ENCODE measurements around the gene LIMS1.
A peak's percentile ranks its signal among the peaks of the same experiment; 100 is the strongest.
"Not testable (repeated sequence)": the region's sequence is repeated elsewhere in the genome, so short reads cannot be mapped to it uniquely, and the experiment has no call there.

Gene LIMS1

DNA sequence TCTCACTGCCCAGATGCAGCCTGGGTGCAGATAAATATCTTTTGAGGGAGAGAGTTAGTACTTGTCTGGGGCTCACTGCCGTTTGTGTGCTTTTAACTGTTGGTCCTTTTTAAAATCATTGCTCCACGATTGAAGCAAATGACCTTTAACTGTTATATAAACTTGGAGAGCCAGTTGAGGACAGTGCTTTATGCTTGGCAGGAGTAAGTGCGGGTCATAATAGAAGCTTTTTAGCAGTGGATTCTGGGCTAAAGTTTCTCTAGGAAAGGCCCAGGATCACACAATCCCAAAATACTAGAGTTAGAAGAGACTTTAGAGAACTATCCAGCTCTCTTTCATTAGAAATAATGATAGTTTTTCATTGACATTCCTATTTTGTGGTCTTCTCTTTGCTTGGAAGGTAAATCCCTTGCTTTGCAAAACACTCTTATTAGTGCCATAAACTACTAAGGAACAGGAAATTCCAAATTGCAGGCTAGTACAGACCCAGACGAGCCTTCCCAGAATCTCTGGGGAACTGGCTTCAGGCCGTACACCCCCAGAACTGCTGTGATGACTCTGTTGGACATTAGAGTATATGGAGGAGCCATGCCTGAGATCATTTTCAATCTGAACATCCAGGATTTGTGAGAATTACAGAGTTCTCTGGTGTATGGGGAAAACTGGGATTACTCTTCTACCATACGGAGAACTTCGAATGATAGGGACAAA lies 19.1 kb downstream of the LIMS1 start:
- DNase-seq, result no peak

DNA sequence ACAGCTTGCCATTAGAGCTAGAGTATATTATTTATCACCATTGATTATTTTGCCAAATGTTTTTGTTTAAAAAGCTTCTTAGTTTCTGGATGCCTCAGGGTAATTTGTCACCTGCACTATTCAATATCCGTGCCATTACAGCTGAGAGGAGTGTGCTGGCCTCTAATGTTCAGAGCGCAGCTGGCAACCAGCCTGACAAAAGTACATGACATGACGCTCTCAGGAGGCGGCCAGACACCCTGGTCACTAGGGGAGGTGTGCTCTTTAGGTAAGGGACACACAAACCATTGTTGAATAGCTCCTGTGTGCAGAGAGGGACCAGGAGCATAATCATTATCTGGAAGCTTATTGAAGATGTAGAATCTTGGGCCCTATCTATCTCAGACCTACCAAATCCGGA lies 20.3 kb downstream of the LIMS1 start:
- no peak for DNase-seq

DNA sequence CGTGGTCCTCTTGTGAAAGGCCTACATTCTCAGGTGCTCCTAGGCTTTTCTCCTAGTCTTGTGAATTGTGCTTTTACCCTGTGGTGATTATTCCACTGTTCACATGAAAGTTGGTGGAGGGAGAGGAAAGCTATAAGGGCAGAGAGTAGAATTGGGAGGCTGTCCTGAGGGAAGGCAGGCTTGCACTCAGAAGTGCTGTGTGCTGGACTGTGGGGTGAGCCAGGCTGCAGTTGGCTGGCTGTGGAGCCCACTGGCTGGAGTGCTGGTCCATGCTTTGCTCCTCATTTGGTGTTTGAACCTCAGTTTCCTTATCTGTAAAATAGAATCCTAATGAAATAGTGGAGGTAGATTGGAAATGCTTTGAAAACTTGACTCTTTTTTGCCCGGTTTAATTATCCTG lies 21.3 kb downstream of the LIMS1 start:
- no peak for DNase-seq

DNA sequence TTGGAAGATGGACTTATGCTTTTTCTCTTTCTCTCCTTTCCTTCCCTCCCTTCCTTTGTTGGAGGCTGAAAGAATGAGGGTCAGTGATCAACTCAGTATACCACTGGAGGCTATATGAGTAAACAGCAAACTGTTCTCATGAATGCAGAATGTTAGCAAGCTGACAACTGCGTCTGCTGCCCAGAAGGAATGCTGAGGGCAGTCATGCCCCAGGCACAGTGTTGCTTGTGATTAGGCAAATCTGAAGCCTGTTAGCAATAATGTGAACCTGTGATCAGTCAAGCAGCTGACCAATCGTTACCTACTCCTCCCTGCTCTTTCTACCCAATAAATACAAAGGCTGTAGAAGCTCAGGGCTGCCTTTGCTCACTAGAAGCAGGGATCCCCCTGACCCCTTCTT lies 22.3 kb downstream of the LIMS1 start:
- DNase-seq, result not testable (repeated sequence)

DNA sequence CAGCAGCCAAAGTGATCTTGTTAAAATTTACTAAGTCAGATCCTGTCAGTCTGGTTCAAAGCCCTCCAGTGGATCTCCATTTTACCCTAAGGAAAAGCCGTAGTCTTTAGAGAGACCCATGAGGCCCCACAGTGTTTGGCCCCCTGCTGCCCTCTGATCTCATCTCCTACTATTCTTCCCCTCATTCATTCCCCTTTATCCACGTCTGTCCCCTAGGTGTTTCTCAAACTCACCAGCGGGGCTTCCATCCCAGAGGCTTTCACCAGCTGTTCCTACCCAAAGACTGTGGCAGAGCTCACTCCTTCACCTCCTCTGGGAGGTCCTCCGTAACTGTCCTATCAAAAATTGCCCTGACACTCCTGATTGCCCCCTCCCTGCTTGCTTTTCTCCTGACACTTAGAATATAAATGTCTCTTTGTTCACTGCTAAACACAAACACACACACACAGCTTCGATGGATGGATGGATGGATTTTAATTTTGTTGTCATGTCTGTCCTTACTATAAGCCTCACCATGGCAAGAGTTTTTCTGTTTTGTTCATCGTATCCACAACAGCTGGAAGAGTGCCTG lies 26.1 kb downstream of the LIMS1 start:
- no peak for DNase-seq

DNA sequence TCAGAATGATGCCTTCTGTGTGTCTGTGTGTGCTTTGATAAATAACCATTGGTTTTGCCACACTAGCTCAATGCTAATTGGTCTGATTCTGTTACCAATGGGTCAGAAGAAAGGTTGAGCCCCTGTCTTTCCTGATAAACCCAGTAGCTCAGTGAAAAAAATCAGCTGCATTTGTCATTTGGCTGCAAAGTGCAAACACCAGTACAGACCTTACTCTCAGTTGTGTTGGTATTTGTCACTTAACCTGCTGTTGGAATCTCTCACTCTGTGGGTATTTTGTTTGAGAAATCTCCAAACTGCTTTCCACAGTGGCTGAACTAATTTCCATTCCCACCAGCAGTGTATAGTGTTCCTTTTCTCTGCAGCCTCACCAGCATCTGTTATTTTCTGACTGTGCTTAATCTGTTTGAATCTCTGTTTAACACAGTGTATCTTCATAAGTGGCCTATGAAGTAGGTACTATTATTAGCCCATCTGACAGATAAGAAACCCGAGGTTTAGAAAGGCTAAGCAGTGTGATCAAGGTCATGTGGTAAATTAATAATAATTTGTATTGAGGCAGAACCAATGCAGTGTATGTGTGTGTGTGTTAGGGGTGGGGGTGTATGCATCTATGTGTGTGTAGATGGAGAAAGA lies 26.7 kb downstream of the LIMS1 start:
- DNase-seq, result no peak

DNA sequence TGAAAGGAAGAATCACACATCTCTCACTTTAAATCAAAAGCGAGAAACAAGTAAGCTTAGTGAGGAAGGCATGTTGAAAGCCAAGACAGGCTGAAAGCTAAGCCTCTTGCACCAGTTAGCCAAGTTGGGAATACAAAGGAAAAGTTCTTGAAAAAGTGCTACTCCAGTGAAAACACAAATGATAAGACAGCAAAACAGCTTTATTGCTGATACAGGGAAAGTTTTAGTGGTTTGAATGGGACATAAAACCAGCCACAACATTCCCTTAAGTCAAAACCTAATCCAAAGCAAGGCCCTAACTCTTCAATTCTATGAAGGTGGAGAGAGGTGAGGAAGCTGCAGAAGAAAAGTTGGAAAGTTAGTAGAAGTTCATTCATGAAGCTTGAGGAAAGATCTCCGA lies 28.0 kb downstream of the LIMS1 start:
- DNase-seq, result no peak

DNA sequence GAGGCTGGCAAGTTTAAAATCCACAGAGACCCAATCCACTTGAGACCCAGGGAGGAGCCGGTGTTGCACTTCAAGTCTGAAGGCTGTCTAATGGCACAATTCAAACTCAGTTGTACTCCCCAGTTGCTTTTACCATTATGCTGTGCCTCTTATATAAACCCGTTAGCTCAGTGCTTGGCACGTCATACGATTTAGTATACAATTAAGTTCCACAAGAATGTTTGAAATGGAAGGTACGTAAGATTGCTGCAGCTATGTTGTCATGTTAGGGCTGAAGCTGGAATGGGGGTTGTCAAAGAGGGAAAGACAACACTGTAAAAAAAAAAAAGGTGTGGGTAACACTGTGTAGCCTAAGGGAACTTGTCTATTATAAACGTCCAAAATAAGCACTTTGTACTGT lies 30.2 kb downstream of the LIMS1 start:
- no peak for DNase-seq

DNA sequence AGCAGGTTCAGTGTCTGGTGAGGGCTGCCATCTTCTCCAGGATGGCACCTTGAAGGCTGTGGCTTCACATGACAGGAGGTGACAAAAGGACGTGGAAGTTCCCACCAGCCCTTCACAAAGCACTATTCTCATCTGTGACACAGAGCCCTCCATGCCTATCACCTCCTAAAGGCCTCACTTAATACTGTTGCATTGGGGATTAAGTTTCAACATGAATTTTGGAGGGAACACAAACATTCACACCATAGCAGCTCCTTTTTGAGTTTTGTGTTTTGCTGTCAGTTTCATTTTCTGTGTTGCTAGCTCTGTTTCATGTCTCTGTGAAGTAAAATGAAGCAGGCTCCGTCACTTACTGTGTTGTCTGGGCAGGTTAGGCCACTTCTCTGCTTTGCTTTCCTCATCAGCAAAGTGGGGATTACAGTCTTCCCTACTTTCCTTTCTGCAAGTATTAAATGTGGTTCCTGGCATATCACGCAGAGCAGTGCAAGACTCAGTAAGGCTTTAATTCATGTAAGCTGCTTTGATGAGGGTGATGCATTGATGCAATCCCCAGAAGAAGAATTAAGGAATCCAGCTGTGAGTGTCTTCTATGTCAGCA lies 31.6 kb downstream of the LIMS1 start:
- DNase-seq, result no peak

DNA sequence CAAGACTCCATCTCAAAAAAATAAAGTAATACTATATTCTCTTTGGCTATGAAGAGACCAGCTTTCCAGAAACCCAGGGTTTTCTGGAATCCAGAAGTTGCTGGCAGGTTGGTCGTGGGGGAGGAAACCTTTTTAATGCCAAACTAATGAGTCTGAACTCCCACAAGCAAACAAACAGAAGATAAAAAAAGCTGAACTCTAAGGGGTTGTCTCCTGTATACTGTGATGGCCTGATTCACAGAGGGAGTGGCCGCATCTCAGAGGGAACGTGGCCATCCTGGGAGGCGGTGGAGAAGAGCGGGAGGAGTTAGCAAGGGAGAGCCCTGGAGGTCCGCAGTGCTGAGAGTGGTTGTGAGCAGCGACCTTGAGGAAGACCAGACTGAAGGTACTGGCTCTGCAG lies 36.1 kb downstream of the LIMS1 start:
- no peak for DNase-seq

DNA sequence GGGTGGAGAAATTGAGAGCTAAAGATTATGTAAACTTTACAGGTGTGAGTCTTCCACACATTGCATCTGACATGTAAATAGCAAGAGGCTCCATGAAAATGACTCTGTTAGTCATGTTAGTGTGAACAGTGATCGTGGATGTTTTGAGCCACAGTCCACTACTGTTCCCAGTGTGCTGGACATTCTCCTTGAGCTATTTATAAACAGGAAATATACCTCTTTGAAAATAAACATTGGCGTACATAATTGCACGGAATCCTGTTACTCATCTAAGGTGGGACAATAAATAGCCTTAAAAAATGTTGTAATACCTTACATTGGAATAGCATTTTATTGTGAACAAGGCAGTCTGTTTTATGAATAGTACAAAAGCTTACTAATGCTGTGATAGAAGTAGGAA lies 37.0 kb downstream of the LIMS1 start:
- DNase-seq, result no peak

DNA sequence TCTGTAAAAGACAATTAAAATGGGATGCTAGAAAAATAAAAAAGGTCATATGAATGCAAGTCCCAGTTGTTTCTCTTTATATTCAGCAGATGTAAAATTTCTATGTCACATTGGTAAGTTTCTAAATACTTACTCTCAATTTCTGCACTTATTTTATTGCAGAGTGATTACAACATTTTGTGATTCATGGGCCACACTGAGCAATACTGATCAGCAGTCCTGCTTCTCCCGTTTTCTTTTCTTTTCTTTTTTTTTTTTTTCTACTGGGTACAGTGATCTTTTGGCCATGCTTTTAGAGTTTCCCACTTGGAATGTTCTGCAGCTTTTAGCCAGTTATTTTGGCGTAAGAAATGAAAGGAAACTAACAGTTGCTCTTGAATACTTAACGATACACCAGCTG lies 38.8 kb downstream of the LIMS1 start:
- DNase-seq, result no peak

DNA sequence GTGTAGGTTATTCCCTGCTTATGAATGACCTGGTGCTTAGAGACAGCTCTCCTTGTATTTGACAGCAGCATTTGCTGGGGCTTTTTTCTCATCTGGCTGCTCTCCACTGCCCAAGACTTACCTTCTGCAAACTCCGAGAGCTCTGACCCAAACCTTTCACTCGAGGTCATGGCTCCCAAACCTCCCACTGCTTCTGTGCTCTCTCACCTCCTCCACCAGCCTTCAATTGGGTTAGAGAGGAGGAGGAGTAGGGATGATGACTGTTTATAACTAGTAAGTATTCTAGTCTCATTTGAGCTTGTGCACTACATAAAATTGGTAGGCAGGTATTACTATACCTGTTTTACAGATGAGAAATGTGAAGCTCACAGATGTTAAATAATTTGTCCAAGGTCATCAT lies 40.1 kb downstream of the LIMS1 start:
- DNase-seq, result no peak

DNA sequence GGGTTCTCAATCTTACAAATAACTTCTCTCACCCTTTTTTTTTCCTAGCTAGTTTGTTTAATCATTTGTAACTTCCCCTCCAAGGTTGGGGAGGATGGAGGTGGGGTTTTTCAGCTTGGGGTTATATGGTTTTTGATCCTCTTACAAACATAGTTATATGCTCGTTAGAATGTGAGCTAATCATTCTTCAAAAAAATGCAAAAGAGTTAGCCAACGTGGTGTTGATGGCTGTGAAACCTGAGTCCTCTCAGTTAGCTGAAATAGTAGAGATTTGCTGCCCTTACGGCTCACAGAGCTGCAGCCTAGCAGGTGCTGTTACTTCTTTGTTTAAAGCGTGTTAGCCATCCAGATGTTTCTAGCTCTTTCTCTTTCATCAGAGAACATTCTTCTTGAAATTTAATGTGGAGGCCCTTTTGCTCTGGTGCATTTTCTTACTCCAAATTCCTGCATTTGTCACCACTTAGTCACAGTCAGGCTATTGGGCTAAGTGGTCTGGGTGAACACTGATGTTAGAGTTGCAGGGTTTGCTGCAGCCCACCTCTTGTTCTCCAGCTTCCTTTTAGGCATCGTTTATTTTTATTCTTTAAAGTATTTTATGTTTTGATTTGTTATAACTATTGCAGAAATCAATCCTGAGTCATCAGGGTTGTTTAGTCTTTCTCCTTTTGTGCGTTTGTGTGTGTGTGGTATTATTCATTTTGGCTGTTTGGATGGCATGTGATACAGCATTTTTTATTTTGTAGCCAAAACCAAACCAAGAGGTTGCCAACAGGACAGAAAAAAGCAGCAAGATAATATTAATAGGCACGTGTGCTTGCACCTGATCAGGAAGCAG lies 41.1 kb downstream of the LIMS1 start:
- no peak for DNase-seq

DNA sequence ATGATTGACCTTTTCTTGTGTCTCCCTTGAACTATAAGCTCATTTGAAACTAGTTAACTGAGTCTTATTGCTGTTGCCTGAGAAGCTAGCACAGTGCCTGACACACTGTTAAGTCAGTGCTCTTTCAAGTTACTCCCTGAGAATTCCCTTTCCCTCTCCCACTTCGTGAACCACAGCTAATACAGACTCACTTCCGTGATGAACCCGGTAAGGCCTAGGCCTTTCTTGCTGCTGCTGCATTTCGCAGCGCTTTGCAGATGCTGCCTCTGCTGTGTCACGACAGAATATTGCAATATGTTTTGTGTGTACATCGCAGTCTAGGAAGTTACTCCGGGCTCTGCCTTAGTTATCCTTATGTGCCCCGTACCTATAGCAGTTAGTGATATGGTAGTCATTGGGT lies 42.8 kb downstream of the LIMS1 start:
- DNase-seq, result no peak

DNA sequence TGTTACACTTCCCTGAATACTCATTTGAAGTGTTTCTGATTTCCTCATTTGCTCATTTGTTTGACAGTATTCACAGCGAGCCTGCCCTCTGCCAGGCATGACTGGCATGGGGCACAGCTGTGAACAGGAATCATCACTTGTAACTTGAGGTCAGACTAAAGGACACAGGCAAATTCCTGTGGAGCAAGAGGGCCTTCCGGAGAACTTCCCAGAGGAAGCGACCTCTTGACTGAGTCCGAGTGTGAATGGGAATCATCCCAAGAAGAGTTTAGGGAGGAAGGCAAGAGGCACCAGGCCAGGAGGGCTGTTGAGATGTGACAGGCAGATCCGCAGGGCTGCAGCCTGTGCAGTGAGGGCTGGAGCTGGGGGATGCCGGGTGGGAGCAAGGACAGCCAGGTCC lies 45.4 kb downstream of the LIMS1 start:
- no peak for DNase-seq

DNA sequence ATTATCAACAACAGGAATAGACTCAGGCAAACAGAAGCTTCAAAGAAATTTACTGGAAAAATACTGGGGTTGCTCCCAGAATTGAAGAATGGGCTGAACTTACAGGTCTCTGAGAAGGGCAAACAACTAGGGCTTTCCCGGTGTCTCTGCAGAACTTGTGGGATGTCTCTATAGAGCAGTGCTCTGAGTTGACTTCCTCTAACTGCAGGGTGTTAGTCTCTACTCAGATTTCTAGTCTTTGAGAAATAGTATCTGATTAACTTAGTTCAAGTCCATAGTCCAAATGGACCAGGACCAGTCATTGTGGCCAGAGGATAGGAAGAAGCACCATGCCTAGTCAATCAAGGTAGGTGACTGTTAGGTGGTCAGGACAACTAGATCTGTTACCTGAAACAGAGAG lies 45.8 kb downstream of the LIMS1 start:
- DNase-seq, result no peak

DNA sequence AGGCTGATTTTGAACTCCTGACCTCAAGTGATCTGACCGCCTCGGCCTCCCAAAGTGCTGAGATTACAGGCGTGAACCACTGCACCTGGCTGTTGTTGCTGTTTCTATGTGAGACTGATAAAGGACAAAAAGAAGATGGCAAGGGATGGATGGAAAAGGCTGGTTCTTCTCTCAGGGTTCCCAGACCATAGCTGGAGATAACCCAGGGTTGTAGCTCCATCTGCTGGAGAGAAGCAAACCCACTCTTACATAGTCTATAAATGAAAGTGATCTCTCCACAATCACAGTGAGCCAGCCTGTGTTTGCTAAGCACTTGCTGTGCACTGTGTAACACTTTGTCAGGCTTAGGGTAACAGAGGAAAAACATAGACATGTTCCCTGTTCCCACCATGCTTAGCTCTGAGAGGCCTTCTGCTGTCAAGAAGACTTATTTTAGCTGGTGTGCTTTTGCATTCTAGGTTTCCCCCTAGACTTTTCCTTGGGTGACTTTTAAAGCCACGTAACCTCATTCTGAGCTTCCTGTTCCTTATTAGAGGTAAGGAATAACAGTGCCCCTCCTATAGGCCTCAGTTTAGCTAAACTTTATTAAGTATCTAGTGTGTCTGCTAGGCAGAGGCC lies 49.7 kb downstream of the LIMS1 start:
- DNase-seq, result peak; percentile 88

DNA sequence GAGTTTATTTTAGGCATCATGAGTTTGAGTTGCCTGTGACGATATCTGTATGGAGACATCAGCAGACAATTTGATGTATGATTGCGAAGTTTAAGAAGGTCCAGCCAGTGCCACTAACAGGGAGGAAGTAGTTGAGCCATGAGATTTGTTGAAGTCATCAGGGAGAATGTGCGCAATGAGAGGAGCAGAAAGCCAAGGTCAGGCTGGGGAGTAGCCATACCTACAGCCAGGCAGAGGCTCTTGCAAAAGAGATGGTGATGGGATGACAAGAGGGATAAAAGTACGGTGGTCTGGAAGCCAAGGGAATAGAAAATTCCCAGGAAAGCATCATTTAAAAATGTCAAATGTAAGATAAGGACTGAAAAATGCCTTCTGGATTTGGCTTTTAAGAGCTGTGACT lies 51.2 kb downstream of the LIMS1 start:
- DNase-seq, result no peak

DNA sequence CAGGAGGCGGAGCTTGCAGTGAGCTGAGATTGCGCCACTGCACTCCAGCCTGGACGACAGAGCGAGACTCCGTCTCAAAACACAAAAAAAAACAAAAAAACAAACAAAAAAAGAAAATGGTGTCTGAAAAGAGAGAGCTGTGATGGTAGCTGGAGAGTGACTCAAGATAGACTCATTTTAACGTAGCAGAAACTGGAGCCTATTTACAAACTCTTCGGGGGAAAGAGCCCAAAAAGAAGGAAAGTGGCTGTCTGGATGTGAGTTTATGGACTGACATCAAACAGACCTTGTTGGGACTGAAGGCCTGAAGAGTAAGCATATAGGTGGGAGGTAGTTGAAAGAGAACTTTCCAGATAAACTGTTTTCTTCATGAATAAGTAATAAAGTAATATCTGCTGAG lies 51.8 kb downstream of the LIMS1 start:
- no peak for DNase-seq

DNA sequence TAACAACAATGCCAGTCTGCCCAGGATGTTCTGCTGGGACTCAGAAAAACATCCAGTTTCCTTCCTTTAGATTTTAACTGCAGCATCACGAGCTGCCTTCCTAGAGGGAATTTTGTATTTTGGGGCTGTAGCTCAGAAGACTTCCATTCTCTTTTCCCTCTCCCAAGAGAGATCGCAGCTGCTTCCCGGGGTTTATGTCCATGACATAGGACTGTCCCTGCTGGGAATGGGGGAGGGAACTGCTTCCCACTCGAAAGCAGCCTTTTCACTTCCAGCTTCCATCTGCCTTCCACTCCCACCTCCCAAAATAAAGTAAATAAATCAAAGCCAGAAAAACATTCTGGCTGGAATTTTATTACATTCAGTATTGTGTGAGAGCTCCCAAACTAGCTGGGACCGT lies 52.4 kb downstream of the LIMS1 start:
- no peak for DNase-seq

DNA sequence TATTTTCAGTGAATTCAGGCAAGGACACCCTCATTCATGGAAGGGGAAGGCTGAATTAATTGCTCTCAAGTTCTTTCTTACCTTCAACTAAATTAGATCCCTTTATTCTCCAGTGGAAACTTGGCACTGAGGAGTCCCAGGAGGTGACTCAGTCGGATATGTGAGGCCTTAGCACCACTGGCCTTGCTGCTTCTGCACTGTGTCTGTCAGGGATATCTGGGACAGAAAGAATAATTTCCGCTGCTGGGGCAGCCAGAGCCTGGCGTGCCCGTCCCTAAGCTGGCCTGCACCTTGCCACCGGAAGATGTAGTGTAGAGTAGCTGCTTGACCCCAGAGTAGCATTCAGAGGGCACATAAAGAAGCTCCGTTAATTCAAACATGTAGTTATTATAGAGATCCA lies 53.4 kb downstream of the LIMS1 start:
- peak; percentile 61 for DNase-seq

DNA sequence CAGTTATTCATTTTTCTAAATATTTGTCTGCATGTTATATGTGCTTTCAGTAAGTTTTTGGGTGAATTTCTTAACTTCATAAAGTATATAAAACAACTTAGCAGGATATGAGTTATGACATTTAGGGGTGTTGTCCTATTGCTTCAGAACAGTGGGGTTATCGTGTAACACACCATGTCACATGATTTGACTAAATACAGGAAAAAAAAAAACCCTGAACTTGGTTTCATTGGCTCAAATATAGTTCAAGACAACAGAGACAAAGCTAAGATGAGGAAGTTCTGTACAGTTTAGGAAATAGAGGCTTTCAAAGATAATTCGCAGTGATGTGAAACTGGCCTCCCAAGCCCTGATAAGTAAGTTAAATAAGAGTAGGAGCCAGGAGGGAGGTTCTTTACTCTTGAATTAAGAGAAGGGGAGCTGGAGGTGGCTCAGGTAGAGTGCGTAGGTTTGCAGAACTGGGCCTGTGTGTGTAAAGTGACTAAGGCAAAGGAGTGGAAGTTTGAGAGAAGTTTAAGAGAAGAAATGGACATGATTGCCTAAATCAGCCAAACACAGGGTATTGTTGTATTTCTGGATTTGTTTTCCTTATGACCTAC lies 53.9 kb downstream of the LIMS1 start:
- peak; percentile 94 for DNase-seq
